ENCODE results near the gene BCAS3.

- TF ChIP-seq CTCF (conservative IDR thresholded peaks at IDR 0.05; ENCODE audit: low read depth, low read length) (no peak), EZH2 (IDR thresholded peaks at IDR 0.05; ENCODE audit: borderline replicate concordance, low read depth, low read length, poor library complexity, severe bottlenecking) (no peak)
These were observed 1.7 kb upstream of the BCAS3 start for GRCh38 chr17:60675997-60676396.

Data from A673 (cell line).